Panc1 (cell line): Measurements from ENCODE around the gene TBC1D22A. TPM values are rescaled to one million over a fixed set of nuclear protein-coding genes. Genes with fewer than 3 reads are reported as not detected.

Experiments
- ATAC-seq: fragments of 200-7000 bp; cut with Tn5 transposase; 2 replicates; pipeline ENCODE4 v1.9.1; 2020; ENCODE audit warnings: mild to moderate bottlenecking, moderate library complexity
- BruUV-seq: library from RNA; stranded (reverse); fragments of 400-500 nt; replicated peaks from 2 replicates; lab custom pipeline; 2021; lab: Mats Ljungman, UMichigan
- CTCF ChIA-PET: fragments of 300-600 bp; sonication (Branson Sonifier 250); formaldehyde crosslinking; loops from one replicate; lab custom pipeline; 2022; ENCODE audit warnings: antibody characterized with exemption; lab: Charles Lee
- POLR2A ChIA-PET: fragments of 300-600 bp; sonication (Branson Sonifier 250); formaldehyde crosslinking; loops from one replicate; lab custom pipeline; 2022; ENCODE audit warnings: antibody characterized with exemption; lab: Charles Lee
- DNase-seq: peaks from one replicate; pipeline ENCODE4 v3.0.0-alpha.2; 2010; ENCODE audit warnings: low read depth, low spot score
- H3K27ac ChIP-seq: 2 replicates; pipeline ENCODE4 v1.5.1; 2011; ENCODE audit warnings: mild to moderate bottlenecking, low read length, inconsistent platforms
- H3K27me3 ChIP-seq: fragments of 200-500 bp; sonication (Bioruptor generic); 2 replicates; pipeline ENCODE4 v1.6.0; 2014; ENCODE audit warnings: low read length, inconsistent platforms; ENCODE audit not compliant: control insufficient read depth, insufficient read depth
- H3K36me3 ChIP-seq: fragments of 200-500 bp; sonication (Bioruptor generic); 2 replicates; pipeline ENCODE4 v1.5.1; 2014; ENCODE audit warnings: inconsistent platforms, mild to moderate bottlenecking, low read length, moderate library complexity; ENCODE audit not compliant: control insufficient read depth, insufficient read depth
- H3K4me1 ChIP-seq: 2 replicates; pipeline ENCODE4 v1.5.1; 2011; ENCODE audit warnings: inconsistent platforms, mild to moderate bottlenecking, low read length, moderate library complexity; ENCODE audit not compliant: control insufficient read depth, insufficient read depth
- H3K4me3 ChIP-seq, 2 experiments: 2 replicates each; pipeline ENCODE4 v1.5.1; 2011 to 2012; ENCODE audit warnings: low read depth in 2 of 2, low read length in 2 of 2, mild to moderate bottlenecking in 2 of 2, inconsistent platforms in 1 of 2, moderate library complexity in 1 of 2
- H3K9me3 ChIP-seq: fragments of 200-500 bp; sonication (Bioruptor generic); 2 replicates; pipeline ENCODE4 v1.5.1; 2014; ENCODE audit warnings: low read depth, mild to moderate bottlenecking, inconsistent platforms, low read length, moderate library complexity; ENCODE audit not compliant: control insufficient read depth, insufficient read depth
- CTCF ChIP-seq: fragments of 450-650 bp; IDR thresholded peaks from 2 replicates; pipeline ENCODE4 v1.5.1; 2017; ENCODE audit warnings: mild to moderate bottlenecking
- TCF7L2 ChIP-seq: IDR thresholded peaks from 2 replicates; pipeline ENCODE4 v1.6.1; 2011; ENCODE audit warnings: mild to moderate bottlenecking, low read depth, low read length, inconsistent platforms
- in situ Hi-C: cut with HindIII; loops from 2 replicates; pipeline ENCODE4 v1.10.0; 2016; ENCODE audit warnings: low sequenced_read_pairs, low pct_unique_long_range_greater_than_20kb
- intact Hi-C: fragments of 100-400 bp; cut with micrococcal nuclease; formaldehyde crosslinking; loops from one replicate; pipeline ENCODE4 v1.10.0; 2022; ENCODE audit not compliant: unreplicated experiment
- total RNA-seq: library from RNA; stranded (reverse); gene quantifications from one replicate; pipeline ENCODE4 v1.2.1, GENCODE V29; 2021; ENCODE audit not compliant: unreplicated experiment
- TF ChIP-seq, protein P1 (sequence below), 2 experiments: IDR thresholded peaks; 2 replicates each; pipeline ENCODE4 v1.6.1; 2011 to 2012; ENCODE audit warnings: low read depth in 2 of 2, control low read depth in 1 of 2, low read length in 1 of 2, mild to moderate bottlenecking in 1 of 2, moderate library complexity in 1 of 2; ENCODE audit not compliant: insufficient read depth in 1 of 2

Gene TBC1D22A
- total RNA-seq, 1 experiment from 2014 or later, result 28.7 TPM

- H3K27ac ChIP-seq, result no peak overlapping the region
- no TSS peak for BruUV-seq
- intact Hi-C loops, result no loop called here
- H3K4me3 ChIP-seq, result no peak overlapping the region
- no peaks in the 10 kb centered on the region for H3K4me1 ChIP-seq
- POLR2A ChIA-PET, result no interaction called here
- no peaks in the 10 kb centered on the region for H3K9me3 ChIP-seq
- TF ChIP-seq, protein P1, sequence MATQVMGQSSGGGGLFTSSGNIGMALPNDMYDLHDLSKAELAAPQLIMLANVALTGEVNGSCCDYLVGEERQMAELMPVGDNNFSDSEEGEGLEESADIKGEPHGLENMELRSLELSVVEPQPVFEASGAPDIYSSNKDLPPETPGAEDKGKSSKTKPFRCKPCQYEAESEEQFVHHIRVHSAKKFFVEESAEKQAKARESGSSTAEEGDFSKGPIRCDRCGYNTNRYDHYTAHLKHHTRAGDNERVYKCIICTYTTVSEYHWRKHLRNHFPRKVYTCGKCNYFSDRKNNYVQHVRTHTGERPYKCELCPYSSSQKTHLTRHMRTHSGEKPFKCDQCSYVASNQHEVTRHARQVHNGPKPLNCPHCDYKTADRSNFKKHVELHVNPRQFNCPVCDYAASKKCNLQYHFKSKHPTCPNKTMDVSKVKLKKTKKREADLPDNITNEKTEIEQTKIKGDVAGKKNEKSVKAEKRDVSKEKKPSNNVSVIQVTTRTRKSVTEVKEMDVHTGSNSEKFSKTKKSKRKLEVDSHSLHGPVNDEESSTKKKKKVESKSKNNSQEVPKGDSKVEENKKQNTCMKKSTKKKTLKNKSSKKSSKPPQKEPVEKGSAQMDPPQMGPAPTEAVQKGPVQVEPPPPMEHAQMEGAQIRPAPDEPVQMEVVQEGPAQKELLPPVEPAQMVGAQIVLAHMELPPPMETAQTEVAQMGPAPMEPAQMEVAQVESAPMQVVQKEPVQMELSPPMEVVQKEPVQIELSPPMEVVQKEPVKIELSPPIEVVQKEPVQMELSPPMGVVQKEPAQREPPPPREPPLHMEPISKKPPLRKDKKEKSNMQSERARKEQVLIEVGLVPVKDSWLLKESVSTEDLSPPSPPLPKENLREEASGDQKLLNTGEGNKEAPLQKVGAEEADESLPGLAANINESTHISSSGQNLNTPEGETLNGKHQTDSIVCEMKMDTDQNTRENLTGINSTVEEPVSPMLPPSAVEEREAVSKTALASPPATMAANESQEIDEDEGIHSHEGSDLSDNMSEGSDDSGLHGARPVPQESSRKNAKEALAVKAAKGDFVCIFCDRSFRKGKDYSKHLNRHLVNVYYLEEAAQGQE (IDR thresholded peaks at IDR 0.05; ENCODE audit: insufficient read depth in 1 of 2, low read depth in 2 of 2, low read length in 1 of 2), result no peak
- TF ChIP-seq TCF7L2, result no peak
- TF ChIP-seq CTCF, result no peak
- DNase-seq, result no peak
- no peaks in the 10 kb centered on the region for H3K27me3 ChIP-seq
- no peaks in the 10 kb centered on the region for H3K36me3 ChIP-seq
- in situ Hi-C loops, result no loop called here
- CTCF ChIA-PET, result no interaction called here
- ATAC-seq, result no peak
Observed at GRCh38 chr22:46946383-46946962, 184.0 kb downstream of the TBC1D22A start.

- no peak for TF ChIP-seq TCF7L2
- ATAC-seq (no peak), DNase-seq (no peak)
- Histone ChIP-seq H3K36me3 (no peaks in the 10 kb centered on the region), H3K27me3 (no peaks in the 10 kb centered on the region), H3K9me3 (no peaks in the 10 kb centered on the region), H3K27ac (no peak overlapping the region), H3K4me1 (no peaks in the 10 kb centered on the region), H3K4me3 (no peak overlapping the region)
- ChIA-PET POLR2A (no interaction called here), CTCF (no interaction called here)
- intact Hi-C loops (no loop called here), in situ Hi-C loops (no loop called here)
- no TSS peak for BruUV-seq
Observed at GRCh38 chr22:46947516-46948257, 185.2 kb downstream of the TBC1D22A start.

- H3K27ac ChIP-seq, result no peak overlapping the region
- no TSS peak for BruUV-seq
- no peaks in the 10 kb centered on the region for H3K9me3 ChIP-seq
- CTCF ChIA-PET, result no interaction called here
- TF ChIP-seq, protein P1 (IDR thresholded peaks at IDR 0.05; ENCODE audit: insufficient read depth in 1 of 2, low read depth in 2 of 2, low read length in 1 of 2), result no peak
- no peak for TF ChIP-seq CTCF
- H3K27me3 ChIP-seq, result no peaks in the 10 kb centered on the region
- H3K4me3 ChIP-seq, result no peak overlapping the region
- POLR2A ChIA-PET, result no interaction called here
- DNase-seq, result no peak
- H3K36me3 ChIP-seq, result no peaks in the 10 kb centered on the region
- no peak for ATAC-seq
- no peaks in the 10 kb centered on the region for H3K4me1 ChIP-seq
- in situ Hi-C loops, result no loop called here
- intact Hi-C loops, result no loop called here
Observed at GRCh38 chr22:46948411-46949144, 186.1 kb downstream of the TBC1D22A start.
